Ramos (cell line): ENCODE measurements around the gene MYOCD.

Source experiments
- in situ Hi-C: fragments of 300-500 bp; cut with MboI; formaldehyde crosslinking; loops from one replicate; pipeline ENCODE4 v1.14.3; 2022; ENCODE audit warnings: low sequenced_read_pairs; ENCODE audit not compliant: unreplicated experiment

The MYOCD gene

DNA sequence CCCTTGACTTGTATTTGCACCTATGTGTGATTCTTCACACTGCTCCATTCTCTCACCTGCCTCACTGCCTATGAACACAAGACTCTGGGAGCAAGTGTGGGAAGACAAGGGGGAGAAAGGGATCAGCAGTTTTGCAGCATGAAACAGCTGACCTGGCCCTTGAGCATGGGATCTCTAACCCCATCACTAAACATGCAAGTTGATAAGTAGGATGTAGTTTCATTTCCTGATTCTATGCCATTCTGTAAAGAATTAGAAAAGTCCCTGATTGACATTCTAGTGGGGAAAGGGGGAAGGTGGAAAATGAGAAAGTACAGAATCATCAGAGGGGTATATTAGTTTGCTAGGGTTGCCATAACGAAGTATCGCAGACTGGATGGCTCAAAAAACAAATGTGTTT, 25.3 kb upstream of the MYOCD start:
- in situ Hi-C loops = no loop called here

DNA sequence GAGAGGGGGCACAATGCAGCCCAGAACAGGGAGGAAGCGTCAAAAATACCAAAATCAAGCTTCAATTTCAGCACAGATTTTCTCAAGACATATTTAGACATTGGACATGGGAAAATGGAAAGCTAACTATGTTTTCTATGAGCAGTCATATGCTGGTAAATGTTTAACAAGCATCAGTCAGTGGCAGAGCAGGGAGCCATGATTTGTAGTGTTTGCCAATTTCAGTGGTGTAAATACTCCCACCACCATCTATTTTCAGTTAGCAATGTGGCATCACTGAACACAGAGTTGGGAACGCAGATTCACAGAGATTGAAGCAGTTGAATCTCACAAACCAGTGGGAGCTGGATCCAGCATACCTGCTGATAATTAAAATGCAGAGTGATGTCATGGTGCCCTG, 24.6 kb upstream of the MYOCD start:
- in situ Hi-C loops = no loop called here

DNA sequence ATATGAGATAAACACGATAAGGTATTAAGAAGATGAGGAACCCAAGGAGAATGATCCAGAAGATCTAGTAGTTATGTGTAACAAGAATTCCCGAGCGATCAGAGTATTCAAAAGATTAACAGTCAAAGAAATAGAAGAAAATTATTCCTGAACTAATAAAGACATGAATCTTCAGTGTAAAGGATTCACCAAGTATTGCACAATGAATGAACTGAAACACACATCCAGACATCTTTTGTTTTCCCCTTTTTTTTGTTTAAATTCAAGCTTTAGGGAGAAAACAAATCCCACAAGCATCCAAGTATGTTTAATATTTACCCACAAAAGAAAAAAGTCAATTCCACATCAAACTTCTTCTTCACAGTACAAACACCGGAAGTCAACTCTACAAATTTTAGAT, 23.7 kb upstream of the MYOCD start:
- in situ Hi-C loops = no loop called here

DNA sequence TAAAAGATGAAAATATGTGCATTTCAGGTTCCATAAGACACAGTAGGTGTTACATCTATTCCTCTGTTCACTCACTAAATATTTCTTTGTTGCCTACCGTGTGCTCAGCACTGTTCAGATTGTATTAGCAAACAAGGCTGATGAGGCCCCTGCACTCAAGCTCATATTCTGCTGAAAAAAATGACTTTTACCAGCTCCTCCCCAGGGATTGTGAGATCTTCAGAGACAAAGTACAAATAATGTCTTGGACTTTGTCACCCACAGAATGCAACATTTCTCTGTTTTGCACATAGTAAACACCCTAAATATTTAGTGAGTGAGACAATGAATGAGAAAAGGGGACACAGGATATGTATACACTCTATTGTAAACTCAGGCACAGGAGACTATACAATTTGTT, 21.9 kb upstream of the MYOCD start:
- in situ Hi-C loops = no loop called here

DNA sequence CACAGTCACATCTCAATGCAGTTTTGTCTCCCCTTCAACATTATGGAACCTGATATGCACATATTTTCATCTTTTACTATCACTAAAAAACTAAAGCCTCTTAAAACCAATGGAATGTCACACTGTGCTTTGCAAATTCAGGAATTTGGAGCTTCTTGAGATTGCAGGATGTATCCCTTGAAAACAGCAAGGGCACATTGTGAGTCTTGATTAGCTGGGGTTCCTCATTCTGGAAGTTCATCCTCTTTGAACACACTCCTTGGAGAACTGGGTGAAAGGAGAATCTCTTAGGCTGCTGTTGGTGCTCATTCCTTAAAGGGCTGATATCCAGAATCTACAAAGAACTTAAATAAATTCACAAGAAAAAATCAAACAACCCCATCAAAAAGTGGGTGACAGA, 21.1 kb upstream of the MYOCD start:
- in situ Hi-C loops = no loop called here

DNA sequence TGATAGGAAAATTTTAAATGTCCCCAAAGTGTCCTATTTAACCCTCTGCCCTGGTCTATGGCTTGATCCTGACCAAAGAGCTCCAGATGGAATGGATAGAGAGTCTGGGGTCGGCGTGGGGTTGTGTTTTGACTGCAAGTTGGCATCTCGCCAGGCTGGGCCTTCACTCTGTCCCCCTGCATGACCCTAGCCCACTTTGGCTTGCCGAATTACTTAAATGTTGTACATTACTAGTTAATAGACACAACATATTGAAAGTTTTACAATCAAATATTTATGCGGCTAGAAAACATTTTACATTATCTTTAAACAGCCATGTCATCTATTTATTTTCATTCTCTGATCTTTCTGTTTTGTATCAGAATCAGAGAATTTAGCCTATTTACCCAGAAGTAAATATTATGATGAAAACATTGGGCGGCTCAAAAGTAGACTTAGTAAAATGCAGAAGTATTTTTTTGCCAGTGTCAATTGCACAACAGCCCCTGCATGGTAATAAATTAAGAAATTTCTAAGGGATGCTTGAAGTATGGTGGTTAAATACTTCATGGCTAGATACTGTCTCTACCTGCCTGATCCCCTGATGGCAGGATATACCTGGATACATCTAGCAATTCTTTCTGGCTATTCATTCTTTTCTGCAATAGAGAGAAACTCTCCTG, 18.8 kb upstream of the MYOCD start:
- in situ Hi-C loops = no loop called here

DNA sequence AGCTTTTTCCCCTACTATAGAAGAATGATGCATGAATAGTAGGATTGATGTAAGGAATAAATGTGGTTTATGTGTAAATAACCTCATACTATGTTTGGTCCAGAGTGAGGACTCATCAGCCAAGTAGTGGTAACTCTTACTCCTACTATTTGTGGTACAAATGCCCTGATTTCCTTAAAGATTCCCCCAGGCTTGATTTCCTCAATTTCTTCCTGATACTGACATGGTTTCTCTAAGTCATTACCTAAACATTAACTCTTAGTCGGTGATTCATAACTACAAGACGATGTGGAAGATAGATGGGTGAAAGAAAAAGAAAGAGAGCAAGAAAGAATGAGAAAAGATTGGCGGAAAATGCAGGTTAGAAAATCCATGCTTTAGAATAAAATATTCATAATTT, 17.2 kb upstream of the MYOCD start:
- in situ Hi-C loops = no loop called here

DNA sequence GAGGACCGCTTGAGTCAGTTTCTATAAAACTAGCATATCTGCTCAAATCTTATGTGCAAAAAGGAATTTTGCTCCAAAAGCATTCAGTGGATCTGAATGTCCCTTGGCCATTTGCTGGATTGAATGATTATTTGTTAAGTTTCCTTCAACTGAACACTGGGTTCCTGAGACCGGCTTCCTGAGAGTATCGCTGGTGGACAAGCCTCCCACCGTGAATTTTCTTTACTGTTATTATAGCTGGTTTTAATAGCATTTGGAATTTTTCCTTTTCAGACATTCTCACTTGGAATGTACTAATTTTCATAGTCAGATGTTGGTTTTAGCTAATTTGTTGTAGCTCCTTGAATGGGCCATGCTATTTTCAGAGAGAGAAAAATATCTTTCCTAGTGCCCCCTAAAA, 9.8 kb upstream of the MYOCD start:
- in situ Hi-C loops = no loop called here

DNA sequence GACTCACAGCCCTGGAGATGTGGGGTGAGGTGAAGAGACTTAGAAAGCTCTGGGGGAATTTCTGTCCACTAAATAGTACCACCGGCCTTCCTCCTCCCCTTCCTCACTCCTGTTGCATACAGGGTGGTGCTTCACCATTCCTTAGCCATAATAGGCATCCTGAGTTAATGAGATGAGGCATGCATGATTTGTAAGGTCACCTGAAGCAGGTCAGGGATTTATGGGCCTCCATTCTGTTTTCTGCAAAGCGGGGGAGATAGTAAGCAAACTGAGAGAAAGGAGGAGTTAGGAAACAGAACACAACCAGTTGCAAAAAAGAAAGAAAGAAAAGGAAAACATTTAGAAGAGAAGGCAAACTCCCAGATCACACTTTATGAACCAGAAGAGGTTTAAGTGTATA, 9.3 kb upstream of the MYOCD start:
- in situ Hi-C loops = no loop called here

DNA sequence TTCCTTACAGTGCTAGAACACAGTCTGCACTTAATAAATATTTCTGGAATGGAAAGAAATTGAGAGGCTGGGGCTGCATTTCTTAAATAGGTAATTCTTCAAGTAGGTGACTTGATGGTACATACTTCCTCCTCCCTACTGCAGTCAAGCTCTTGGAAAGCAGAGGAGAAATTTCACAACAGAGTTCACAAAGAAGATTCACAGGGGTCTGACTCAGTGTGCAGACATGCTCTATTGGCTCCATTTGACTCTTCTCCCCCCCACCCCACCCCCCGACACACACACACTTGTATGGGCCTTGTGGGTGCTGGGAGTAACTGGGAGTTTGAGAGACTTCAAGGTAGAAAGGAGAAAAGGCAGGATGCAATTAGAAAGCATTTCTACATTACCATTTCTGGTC, 6.2 kb upstream of the MYOCD start:
- in situ Hi-C loops = no loop called here

DNA sequence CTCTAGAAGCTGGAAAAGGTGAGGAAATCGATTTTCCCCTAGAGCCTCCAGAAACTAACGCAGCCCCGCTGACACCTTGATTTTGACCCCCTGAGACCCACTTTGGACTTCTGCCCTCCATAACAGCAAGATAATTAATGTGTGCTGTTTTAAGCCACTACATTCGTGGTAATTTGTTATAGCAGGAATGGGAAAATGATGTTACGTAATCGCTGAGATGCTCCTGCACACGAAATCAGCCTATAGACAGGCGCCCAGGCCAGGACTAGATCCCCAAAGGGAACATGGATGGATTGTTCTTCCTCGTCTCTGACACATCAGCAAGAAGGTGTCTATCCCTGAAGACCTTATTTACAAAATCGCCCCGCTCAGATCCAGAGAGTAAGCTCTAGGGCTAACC, 1.4 kb upstream of the MYOCD start:
- in situ Hi-C loops = no loop called here

DNA sequence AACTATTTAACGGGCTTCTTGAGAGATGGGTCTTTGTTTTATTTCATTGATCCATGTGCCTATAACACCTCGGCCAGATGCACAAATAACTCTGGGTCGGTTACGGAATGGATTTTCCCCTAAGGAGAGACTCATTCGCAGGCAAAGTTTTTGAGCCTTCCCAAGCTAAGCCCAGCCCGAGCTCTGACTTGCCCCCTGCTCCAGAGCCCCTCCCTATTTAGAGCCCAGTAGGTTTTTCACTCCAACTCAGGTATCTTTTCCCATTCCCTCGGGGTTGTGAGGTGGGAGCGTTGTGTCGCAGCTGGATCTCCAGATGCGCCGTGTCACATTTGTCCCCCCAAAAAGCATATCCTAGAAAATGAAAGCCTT, 812 bp upstream of the MYOCD start:
- in situ Hi-C loops = no loop called here

DNA sequence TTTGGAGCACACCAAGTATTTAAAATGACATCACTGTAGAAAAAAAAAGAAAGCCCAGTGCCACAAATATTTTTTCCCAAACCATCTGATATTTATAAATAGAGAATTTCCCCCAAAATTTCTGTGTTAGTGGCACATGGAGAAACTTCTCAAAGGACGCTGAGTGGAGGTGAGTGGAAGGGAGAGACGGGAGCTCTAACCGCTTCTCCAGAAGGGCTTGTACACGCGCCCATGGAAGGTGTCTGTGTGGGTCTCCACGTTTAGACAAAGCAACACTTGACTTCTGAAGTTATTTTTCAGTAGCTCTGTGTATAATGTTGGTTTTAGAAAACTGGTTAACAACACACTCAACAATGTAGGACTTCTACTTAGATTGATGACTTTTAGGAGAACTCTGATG, 1.0 kb downstream of the MYOCD start:
- in situ Hi-C loops = no loop called here

DNA sequence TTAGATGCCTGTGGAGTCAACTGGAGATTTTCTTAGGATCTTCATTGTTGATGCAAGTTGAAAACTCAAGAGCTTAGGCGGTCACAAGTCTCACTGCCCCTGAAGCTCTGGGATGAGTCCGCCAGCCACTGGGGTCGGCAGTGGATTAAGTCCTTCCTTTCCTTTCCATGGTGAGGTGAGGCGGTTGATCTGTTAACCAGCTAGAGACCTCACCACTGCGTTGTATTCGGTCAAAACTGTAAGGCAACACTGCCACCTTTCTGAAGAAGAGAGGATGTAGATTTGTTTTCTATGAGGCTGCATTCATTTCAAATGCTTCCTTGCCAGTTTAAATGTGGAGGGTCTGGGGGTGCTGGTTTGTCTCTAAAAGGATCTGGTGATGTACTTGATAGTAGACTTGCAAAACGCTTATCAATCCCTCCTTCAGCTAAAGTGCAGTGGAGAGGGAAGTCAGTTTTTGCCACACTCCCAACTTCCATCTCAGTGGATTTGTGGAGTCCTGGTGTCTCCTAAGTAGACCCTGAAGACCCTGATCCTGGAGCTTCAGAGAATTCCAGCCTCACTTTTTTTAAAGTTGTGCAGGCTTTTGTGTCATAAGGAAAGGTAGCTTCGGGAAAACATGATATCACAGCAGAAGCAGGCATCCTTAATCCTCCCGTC, 1.7 kb downstream of the MYOCD start:
- in situ Hi-C loops = no loop called here

DNA sequence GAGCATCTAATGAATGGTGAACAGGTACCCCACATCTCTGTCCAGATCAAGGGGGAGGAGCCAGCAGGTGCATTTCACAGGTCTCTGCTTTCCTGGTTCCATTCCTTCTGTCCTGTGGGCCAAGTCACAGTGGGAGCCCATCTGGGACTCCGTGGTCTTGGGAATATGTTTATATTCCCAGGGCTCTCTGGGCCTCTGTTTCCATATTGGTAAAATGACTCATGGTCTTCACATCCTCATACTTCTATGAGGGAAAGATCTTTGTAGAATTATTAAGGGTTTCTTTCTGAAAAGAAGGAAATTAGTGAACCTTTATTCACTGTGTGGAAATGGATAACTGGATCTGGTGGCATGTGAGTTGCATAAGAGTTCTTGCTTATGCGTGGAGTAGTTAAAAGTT, 6.2 kb downstream of the MYOCD start:
- in situ Hi-C loops = no loop called here

DNA sequence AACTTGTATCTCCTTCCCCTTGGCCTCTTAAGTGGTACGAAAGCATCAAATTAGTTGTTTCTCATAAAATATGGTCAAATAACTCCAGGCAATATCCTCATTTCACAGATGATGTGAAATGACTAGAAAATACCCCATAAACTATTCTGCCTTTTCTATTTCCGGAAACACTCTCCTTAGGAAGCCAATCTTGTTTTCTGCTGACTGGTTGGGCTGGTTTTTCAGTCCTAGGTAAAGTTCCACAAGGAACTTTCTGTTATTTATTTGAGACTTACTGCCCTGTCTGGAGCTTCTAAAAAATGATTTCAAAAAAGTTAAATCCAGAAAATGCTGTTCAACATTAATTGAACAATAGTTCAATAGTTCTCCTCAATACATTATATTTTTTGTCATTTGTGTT, 7.3 kb downstream of the MYOCD start:
- in situ Hi-C loops = no loop called here

DNA sequence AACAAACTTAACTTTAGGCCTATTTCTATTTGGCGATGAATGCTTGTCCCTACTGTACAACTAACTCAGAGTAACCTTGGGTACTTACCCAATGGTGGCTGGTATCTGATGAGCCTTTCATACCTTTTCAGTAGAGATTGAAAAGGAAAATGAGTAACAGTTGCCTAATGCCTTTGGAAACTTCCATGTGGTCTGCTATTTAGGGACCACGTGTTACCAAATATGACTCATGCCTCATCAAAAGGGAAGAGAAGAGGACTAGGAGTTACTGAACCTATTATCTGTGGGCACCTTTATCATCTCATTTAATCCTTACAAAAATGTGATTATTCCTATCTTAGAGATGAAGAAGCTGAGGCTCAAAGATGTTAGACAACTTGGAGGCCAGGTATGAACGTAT, 8.1 kb downstream of the MYOCD start:
- in situ Hi-C loops = no loop called here

DNA sequence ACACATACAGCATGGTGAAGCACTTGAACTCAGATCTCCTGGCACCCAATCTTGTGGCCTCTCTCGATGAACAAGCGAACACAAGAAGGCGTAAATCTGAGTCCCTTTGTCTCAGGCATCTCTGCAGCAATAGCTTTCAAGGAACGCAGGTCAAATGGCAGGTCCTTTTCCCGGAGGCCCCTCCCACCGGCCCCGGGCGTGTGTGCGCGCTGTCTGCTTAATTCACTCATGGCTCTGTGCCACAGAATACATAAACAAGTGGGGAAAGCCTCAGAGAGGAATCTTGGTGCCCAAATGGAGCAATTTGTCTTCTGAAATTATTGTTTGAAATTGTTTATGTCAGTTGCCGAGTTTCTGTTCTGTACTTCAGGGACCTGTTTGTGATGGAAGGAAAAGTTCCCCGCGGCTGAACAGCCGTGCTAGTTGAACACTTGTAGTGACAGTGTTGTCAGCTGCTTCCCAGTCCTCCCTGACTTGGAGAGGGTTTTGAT, 14.8 kb downstream of the MYOCD start:
- in situ Hi-C loops = no loop called here

DNA sequence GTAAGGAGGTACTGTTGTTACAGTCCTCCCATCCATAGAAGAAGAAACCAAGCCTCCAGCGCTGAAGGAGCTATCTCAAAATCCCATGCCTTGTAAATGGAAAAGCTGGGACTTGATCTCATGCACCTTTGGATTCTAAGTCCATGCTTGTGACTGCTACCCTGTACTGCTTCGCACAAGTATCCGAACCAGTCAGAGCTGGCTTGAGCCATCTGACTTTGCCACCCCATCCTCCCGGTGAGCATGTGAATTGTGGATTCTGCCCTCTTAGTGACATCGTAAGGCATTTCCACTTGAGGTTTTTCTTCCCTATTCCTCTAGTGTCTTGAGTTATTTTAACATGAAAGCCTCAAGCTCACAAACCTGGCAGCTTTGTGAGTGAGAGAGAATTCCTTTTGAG, 15.3 kb downstream of the MYOCD start:
- in situ Hi-C loops = no loop called here

DNA sequence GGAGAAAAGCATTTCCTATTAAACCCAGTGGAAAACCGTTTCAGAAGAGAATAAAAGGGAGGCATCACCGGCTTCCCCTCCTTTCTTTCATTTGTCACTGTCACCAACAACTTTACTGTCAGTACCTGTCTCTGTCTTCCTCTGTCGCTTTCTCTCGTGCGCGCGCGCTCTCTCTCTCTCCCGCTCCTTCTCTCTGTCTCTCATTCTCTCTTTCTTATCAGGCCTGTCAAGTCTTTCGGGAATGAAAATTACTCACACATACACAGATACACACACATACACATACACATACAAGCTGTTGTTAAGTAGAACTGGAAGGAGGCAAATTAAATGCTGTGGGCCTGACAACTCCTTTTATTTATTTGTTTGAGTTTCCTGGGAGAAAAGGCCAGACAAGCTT, 17.6 kb downstream of the MYOCD start:
- in situ Hi-C loops = no loop called here

DNA sequence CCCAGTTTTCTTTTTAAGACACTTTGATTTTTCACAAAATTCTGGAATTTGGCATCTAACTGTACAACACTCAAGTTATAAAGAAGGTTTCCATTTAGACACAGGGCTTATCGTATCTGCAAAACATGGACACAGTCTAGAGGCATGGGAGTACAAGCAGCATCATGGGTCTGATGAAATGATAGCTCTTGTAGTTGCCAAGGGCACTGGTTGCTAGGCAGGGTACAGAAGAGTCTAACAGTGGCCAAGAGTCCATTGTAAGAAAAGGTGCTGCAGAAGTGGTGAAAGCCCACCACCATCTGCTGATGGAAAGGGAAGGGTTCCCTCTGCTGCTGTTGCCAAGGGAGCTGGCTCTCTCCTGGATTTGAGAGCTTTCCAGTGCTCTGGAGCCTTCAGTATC, 20.8 kb downstream of the MYOCD start:
- in situ Hi-C loops = no loop called here

DNA sequence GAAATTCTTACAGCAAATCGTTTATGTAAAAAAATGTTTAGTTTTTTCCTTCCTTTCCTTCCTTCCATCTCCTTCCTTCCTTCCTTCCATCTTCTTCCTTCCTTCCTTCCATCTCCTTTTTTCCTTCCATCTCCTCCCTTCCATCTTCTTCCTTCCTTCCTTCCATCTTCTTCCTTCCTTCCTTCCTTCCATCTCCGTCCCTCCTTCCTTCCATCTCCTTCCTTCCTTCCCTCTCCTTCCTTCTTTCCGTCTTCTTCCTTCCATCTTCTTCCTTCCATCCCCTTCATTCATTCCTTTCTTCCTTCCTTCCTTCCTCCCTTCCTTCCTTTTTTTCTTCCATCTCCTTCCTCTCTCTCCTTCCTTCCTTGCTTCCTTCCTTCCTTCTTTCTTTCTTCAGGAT, 22.7 kb downstream of the MYOCD start:
- in situ Hi-C loops = no loop called here
